Activated B cell treated with CpG ODN at 0.5 μM for 24 hours (primary cell): ENCODE results near the gene ABCB6. TPM values are rescaled to one million over a fixed set of nuclear protein-coding genes. Genes with fewer than 3 reads are reported as not detected.

Source experiments
- ATAC-seq: fragments of 200-7000 bp; cut with Tn5 transposase; one replicate; pipeline ENCODE4 v1.10.0; 2021; ENCODE audit warnings: low read depth, mild to moderate bottlenecking, moderate library complexity
- CTCF ChIA-PET: fragments of 350-600 bp; sonication (Branson Sonifier 250); formaldehyde crosslinking; loops from one replicate; lab custom pipeline; 2021; ENCODE audit warnings: antibody characterized with exemption; lab: Charles Lee
- POLR2A ChIA-PET: fragments of 350-600 bp; sonication (Branson Sonifier 250); formaldehyde crosslinking; loops from one replicate; lab custom pipeline; 2021; ENCODE audit warnings: antibody characterized with exemption; lab: Charles Lee
- DNase-seq: peaks from one replicate; pipeline ENCODE4 v3.0.0; 2022
- H3K27ac Mint-ChIP-seq: one replicate; pipeline ENCODE4 v1.8.0; 2020; ENCODE audit warnings: mixed read lengths
- H3K27me3 Mint-ChIP-seq: one replicate; pipeline ENCODE4 v1.8.0; 2021; ENCODE audit warnings: mixed read lengths
- H3K36me3 Mint-ChIP-seq: one replicate; pipeline ENCODE4 v1.8.0; 2021; ENCODE audit warnings: low read depth, mixed read lengths
- H3K4me1 Mint-ChIP-seq: one replicate; pipeline ENCODE4 v1.8.0; 2021; ENCODE audit warnings: mixed read lengths
- H3K4me3 Mint-ChIP-seq: one replicate; pipeline ENCODE4 v1.8.0; 2020; ENCODE audit warnings: mild to moderate bottlenecking, mixed read lengths
- H3K9me3 Mint-ChIP-seq: one replicate; pipeline ENCODE4 v1.8.0; 2020; ENCODE audit warnings: mixed read lengths
- CTCF ChIP-seq: fragments of 200-600 bp; IDR thresholded peaks from one replicate; pipeline ENCODE4 v1.8.0; 2022; ENCODE audit warnings: antibody characterized with exemption, mild to moderate bottlenecking
- intact Hi-C: fragments of 100-400 bp; cut with micrococcal nuclease; formaldehyde crosslinking; loops from one replicate; pipeline ENCODE4 v1.15.1; 2024
- total RNA-seq: library from RNA; stranded (reverse); gene quantifications from 2 replicates; pipeline ENCODE4 v1.2.3, GENCODE V29; 2022

The ABCB6 gene
- total RNA-seq, 1 donor from 2014 or later = 16.6 TPM

- peaks cover 21% of the 10 kb centered on the region for H3K4me1 Mint-ChIP-seq
- H3K27me3 Mint-ChIP-seq = no peaks in the 10 kb centered on the region
- no peak overlapping the region for H3K4me3 Mint-ChIP-seq
- CTCF ChIA-PET = no interaction called here
- DNase-seq (no peak), ATAC-seq (no peak)
- TF ChIP-seq CTCF = no peak
- no peaks in the 10 kb centered on the region for H3K9me3 Mint-ChIP-seq
- POLR2A ChIA-PET = interaction anchor here (0.6 to 1.4 kb wide), 4 partner anchors 10 to 73 kb away, joined by 3 to 4 read pairs (median 3); partner anchors contain the start of genes GLB1L and STK16
- intact Hi-C loops = no loop called here
- peaks cover 62% of the 10 kb centered on the region for H3K36me3 Mint-ChIP-seq
- H3K27ac Mint-ChIP-seq = no peak overlapping the region
These were observed 3.3 kb upstream of the ABCB6 start for GRCh38 chr2:219221957-219222518.

GRCh38 chr2:219220652-219221402, 2.1 kb upstream of the ABCB6 start:
- POLR2A ChIA-PET = interaction anchor here (1.0 to 5.9 kb wide), 4 partner anchors 9 to 75 kb away, joined by 3 to 52 read pairs (median 37); partner anchors contain the start of genes ANKZF1, ATG9A, CNPPD1 and ZFAND2B
- peaks cover 19% of the 10 kb centered on the region for H3K4me1 Mint-ChIP-seq
- H3K36me3 Mint-ChIP-seq = peaks cover 58% of the 10 kb centered on the region
- H3K9me3 Mint-ChIP-seq = no peaks in the 10 kb centered on the region
- DNase-seq (no peak), ATAC-seq (no peak)
- no peak for TF ChIP-seq CTCF
- intact Hi-C loops = no loop called here
- no peak overlapping the region for H3K4me3 Mint-ChIP-seq
- H3K27ac Mint-ChIP-seq = no peak overlapping the region
- H3K27me3 Mint-ChIP-seq = no peaks in the 10 kb centered on the region
- CTCF ChIA-PET = interaction anchor here (4.3 kb wide), 1 partner anchor 74 kb away, joined by 25 read pairs; no protein-coding TSS in a partner anchor

- no peak overlapping the region for H3K4me3 Mint-ChIP-seq
- no peak overlapping the region for H3K27ac Mint-ChIP-seq
- H3K9me3 Mint-ChIP-seq = no peaks in the 10 kb centered on the region
- TF ChIP-seq CTCF = no peak
- CTCF ChIA-PET = interaction anchor here (1.2 to 4.3 kb wide), 2 partner anchors 57 to 75 kb away, joined by 3 to 25 read pairs; no protein-coding TSS in a partner anchor
- H3K4me1 Mint-ChIP-seq = peaks cover 19% of the 10 kb centered on the region
- ATAC-seq = no peak
- no peak for DNase-seq
- H3K27me3 Mint-ChIP-seq = no peaks in the 10 kb centered on the region
- H3K36me3 Mint-ChIP-seq = peaks cover 49% of the 10 kb centered on the region
- POLR2A ChIA-PET = interaction anchor here (1.5 to 5.9 kb wide), 8 partner anchors 10 to 75 kb away, joined by 5 to 61 read pairs (median 30); partner anchors contain the start of genes ANKZF1, ATG9A, CNPPD1 and DNAJB2
- intact Hi-C loops = loop anchor here (1.0 to 2.0 kb wide), 6 partner anchors 14 to 75 kb away; partner anchors contain the start of genes DNAJB2, GLB1L, NHEJ1 and STK16
These were observed 1.2 kb upstream of the ABCB6 start for GRCh38 chr2:219219784-219220532.

- ChIA-PET POLR2A (interaction anchor here (0.6 to 5.9 kb wide), 21 partner anchors 9 to 558 kb away, joined by 3 to 61 read pairs (median 5); partner anchors contain the start of genes ANKZF1, ATG9A, CNPPD1 and DNAJB2), CTCF (interaction anchor here (0.7 to 4.3 kb wide), 9 partner anchors 10 to 83 kb away, joined by 3 to 25 read pairs (median 3); partner anchors contain the start of gene CNPPD1)
- Mint-ChIP-seq H3K36me3 (peaks cover 46% of the 10 kb centered on the region), H3K4me1 (peaks cover 19% of the 10 kb centered on the region), H3K27ac (peak overlapping the region; percentile 38), H3K4me3 (peak overlapping the region; percentile 81), H3K9me3 (no peaks in the 10 kb centered on the region), H3K27me3 (no peaks in the 10 kb centered on the region)
- intact Hi-C loops = loop anchor here (1.0 to 2.0 kb wide), 4 partner anchors 11 to 77 kb away; partner anchors contain the start of genes ANKZF1, ATG9A, NHEJ1 and RETREG2
- TF ChIP-seq CTCF = no peak
- ATAC-seq (peak; percentile 22), DNase-seq (no peak)
These were observed 484 bp downstream of the ABCB6 start for GRCh38 chr2:219218217-219218731.
